Measurements from ENCODE around the gene TBC1D13. TPM values are rescaled to one million over a fixed set of nuclear protein-coding genes. Genes with fewer than 3 reads are reported as not detected.
A peak's percentile ranks its signal among the peaks of the same experiment; 100 is the strongest.

TBC1D13 gene
- total and polyA plus RNA-seq, 9 of the 15 experiments (the other 6 are each of a cell fraction or from before 2014, with no cell fraction given) = 2.3 to 28.7 (median 11.4) TPM

DNA sequence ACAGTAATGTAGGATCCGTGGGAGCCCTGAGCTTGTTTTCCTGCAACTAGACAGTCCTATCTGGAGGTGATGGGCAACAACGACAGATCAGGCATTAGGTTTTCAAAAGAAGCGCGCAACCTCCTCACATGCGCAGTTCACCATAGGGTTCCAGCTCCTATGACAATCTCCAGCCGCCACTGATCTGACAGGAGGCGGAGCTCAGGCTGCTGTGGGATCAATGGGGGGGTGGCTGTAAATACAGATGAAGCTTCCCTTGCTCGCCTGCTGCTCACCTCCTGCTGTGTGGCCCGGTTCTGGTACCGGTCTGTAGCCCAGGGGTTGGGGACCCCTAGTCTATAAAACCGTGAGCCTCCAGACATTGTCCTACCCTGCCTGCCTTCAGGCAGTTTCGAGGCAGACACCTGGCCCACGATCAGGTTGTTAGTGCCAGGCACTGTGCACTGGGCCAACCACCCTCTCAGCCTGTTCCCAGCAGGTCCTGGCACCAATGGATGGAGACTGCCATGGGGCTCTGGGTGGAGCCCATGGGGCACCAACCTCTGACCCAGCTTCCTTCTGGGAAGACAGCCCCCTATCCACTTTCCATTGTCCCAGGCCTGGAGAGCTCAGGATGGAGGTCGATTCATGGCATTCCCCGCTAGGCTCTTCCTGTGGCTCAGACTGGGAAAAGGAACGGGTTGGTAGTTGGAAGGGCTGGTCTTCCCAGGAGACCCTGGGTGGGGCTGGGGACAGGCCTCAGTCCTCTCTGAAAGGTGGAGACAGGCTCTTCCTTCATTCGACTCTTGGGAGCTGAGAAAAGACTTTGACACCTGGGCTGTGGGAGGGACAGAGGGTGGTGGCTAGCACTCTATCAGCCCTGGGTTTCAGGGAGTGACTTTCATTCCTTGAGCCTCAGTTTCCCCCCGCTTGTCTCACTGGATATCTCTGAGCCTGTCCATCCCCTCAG lies 32.9 kb downstream of the TBC1D13 start (continued):
- TF ChIP-seq, protein P1, sequence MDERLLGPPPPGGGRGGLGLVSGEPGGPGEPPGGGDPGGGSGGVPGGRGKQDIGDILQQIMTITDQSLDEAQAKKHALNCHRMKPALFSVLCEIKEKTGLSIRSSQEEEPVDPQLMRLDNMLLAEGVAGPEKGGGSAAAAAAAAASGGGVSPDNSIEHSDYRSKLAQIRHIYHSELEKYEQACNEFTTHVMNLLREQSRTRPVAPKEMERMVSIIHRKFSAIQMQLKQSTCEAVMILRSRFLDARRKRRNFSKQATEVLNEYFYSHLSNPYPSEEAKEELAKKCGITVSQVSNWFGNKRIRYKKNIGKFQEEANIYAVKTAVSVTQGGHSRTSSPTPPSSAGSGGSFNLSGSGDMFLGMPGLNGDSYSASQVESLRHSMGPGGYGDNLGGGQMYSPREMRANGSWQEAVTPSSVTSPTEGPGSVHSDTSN (CRISPR knock-in tag; IDR thresholded peaks at IDR 0.05; ENCODE audit: low read depth) = no peak
- TF ChIP-seq, protein P1 (tag; conservative IDR thresholded peaks at IDR 0.05; ENCODE audit: low read depth) = peak; percentile 40; the same call in 1 of the 2 replicates
- TF ChIP-seq POLR2A (conservative IDR thresholded peaks at IDR 0.05) (peak; percentile 19; the same call in 1 of the 2 replicates), HDAC1 (IDR thresholded peaks at IDR 0.05) (peak in 1 of 2 experiments; percentile 61; a peak in 2 of 4 replicates), SREBF2 (CRISPR knock-in tag; IDR thresholded peaks at IDR 0.05) (no peak), DIDO1 (tag; IDR thresholded peaks at IDR 0.05; ENCODE audit: low read depth) (no peak), KLF6 (CRISPR knock-in tag; IDR thresholded peaks at IDR 0.05; ENCODE audit: borderline replicate concordance) (no peak), FOXK2 (conservative IDR thresholded peaks at IDR 0.05 in 1 of 2, IDR thresholded peaks at IDR 0.05 in 1 of 2; ENCODE audit: low read depth in 2 of 2) (0 out of 4 replicates have a peak, but pooled peaks of 1 of the 2 experiments have one; percentile 20), CBX2 (IDR thresholded peaks at IDR 0.05; ENCODE audit: insufficient read depth, low read length, poor library complexity, severe bottlenecking) (no peak), SUPT5H (IDR thresholded peaks at IDR 0.05) (peak; percentile 38; the same call in 1 of the 2 replicates), ZBTB17 (CRISPR knock-in tag; IDR thresholded peaks at IDR 0.05) (no peak), NKRF (IDR thresholded peaks at IDR 0.05; ENCODE audit: borderline replicate concordance) (peak; percentile 34; the same call in 1 of the 2 replicates), SMC3 (conservative IDR thresholded peaks at IDR 0.05; ENCODE audit: insufficient read depth, low read depth, low read length) (no peak), ZC3H11A (IDR thresholded peaks at IDR 0.05; ENCODE audit: low read depth, low read length) (no peak), ZNF282 (CRISPR knock-in tag; IDR thresholded peaks at IDR 0.05) (no peak), PYGO2 (tag; IDR thresholded peaks at IDR 0.05) (no peak)
- TF ChIP-seq, protein P2, sequence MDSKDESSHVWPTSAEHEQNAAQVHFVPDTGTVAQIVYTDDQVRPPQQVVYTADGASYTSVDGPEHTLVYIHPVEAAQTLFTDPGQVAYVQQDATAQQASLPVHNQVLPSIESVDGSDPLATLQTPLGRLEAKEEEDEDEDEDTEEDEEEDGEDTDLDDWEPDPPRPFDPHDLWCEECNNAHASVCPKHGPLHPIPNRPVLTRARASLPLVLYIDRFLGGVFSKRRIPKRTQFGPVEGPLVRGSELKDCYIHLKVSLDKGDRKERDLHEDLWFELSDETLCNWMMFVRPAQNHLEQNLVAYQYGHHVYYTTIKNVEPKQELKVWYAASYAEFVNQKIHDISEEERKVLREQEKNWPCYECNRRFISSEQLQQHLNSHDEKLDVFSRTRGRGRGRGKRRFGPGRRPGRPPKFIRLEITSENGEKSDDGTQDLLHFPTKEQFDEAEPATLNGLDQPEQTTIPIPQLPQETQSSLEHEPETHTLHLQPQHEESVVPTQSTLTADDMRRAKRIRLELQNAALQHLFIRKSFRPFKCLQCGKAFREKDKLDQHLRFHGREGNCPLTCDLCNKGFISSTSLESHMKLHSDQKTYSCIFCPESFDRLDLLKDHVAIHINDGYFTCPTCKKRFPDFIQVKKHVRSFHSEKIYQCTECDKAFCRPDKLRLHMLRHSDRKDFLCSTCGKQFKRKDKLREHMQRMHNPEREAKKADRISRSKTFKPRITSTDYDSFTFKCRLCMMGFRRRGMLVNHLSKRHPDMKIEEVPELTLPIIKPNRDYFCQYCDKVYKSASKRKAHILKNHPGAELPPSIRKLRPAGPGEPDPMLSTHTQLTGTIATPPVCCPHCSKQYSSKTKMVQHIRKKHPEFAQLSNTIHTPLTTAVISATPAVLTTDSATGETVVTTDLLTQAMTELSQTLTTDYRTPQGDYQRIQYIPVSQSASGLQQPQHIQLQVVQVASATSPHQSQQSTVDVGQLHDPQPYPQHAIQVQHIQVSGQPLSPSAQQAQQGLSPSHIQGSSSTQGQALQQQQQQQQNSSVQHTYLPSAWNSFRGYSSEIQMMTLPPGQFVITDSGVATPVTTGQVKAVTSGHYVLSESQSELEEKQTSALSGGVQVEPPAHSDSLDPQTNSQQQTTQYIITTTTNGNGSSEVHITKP (IDR thresholded peaks at IDR 0.05; ENCODE audit: partially characterized antibody) = peak; percentile 16
- TF ChIP-seq, protein P3, sequence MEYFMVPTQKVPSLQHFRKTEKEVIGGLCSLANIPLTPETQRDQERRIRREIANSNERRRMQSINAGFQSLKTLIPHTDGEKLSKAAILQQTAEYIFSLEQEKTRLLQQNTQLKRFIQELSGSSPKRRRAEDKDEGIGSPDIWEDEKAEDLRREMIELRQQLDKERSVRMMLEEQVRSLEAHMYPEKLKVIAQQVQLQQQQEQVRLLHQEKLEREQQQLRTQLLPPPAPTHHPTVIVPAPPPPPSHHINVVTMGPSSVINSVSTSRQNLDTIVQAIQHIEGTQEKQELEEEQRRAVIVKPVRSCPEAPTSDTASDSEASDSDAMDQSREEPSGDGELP (CRISPR knock-in tag; IDR thresholded peaks at IDR 0.05; ENCODE audit: borderline replicate concordance) = peak; percentile 7; the same call in 1 of the 2 replicates
